Omental fat pad (tissue), 4 donors: ENCODE results near the gene CACNA1A. TPM values are rescaled to one million over a fixed set of nuclear protein-coding genes. Genes with fewer than 3 reads are reported as not detected.

ENCODE experiments used
- ATAC-seq: fragments of 150-250 bp; one replicate; pipeline ENCODE4 v1.9.1; 2016; ENCODE audit warnings: mild to moderate bottlenecking, moderate library complexity; ENCODE audit not compliant: low FRiP score
- DNase-seq: peaks from one replicate; pipeline ENCODE4 v3.0.0-alpha.2; 2019; ENCODE audit warnings: low spot score
- CTCF ChIP-seq, 3 donors: fragments of 450-650 bp; IDR thresholded peaks; one replicate each; pipeline ENCODE4 v1.5.1; 2016 to 2017; ENCODE audit warnings: antibody characterized with exemption in 3 of 3, mild to moderate bottlenecking in 3 of 3, moderate library complexity in 2 of 3
- total RNA-seq, 4 donors: library from RNA; depleted of rRNA; stranded (reverse); fragments of >200 nt; gene quantifications; one replicate each; pipeline ENCODE4 v1.1.0, GENCODE V29; 2016

Gene CACNA1A
- total RNA-seq, 4 donors from 2014 or later: 0.44 to 2.7 (median 0.71) TPM

GRCh38 chr19:13303381-13304129 is 202.7 kb downstream of the CACNA1A start:
- DNase-seq (no peak), ATAC-seq (no peak)
- no peak for TF ChIP-seq CTCF (IDR thresholded peaks at IDR 0.05)

GRCh38 chr19:13302526-13303270 is 203.6 kb downstream of the CACNA1A start:
- ATAC-seq (no peak), DNase-seq (no peak)
- TF ChIP-seq CTCF (IDR thresholded peaks at IDR 0.05): no peak

- no peak for TF ChIP-seq CTCF (IDR thresholded peaks at IDR 0.05)
- DNase-seq (no peak), ATAC-seq (no peak)
Observed at GRCh38 chr19:13301627-13302334, 204.5 kb downstream of the CACNA1A start.

GRCh38 chr19:13300421-13301030 is 205.8 kb downstream of the CACNA1A start:
- DNase-seq (no peak), ATAC-seq (no peak)
- no peak for TF ChIP-seq CTCF (IDR thresholded peaks at IDR 0.05)

GRCh38 chr19:13299838-13300237 is 206.4 kb downstream of the CACNA1A start:
- TF ChIP-seq CTCF (IDR thresholded peaks at IDR 0.05): no peak
- ATAC-seq (no peak), DNase-seq (no peak)

GRCh38 chr19:13298565-13299481 is 207.5 kb downstream of the CACNA1A start:
- ATAC-seq: no peak
- TF ChIP-seq CTCF (IDR thresholded peaks at IDR 0.05): no peak
- no peak for DNase-seq
